HEK293 (cell line): ENCODE measurements around the gene SLC7A6.
A peak's percentile ranks its signal among the peaks of the same experiment; 100 is the strongest.

ENCODE experiments used
- CTCF ChIA-PET: fragments of 350-600 bp; formaldehyde crosslinking; extraction: SDS; loops from one replicate; lab custom pipeline; 2021; ENCODE audit warnings: antibody characterized with exemption; lab: Yijun Ruan, JAX
- POLR2A ChIA-PET: fragments of 300-600 bp; formaldehyde crosslinking; extraction: SDS; loops from one replicate; lab custom pipeline; 2020; ENCODE audit warnings: antibody characterized with exemption, inconsistent platforms; lab: Yijun Ruan, JAX
- H3K27ac ChIP-seq: fragments of 200-500 bp; sonication (Bioruptor generic); 2 replicates; pipeline ENCODE4 v1.5.1; 2014; ENCODE audit warnings: low read depth, low read length, control low read depth, inconsistent platforms; ENCODE audit errors: extremely low read depth
- H3K36me3 ChIP-seq, 2 experiments: fragments of 200-500 bp in 1 of 2; sonication (Bioruptor generic) in 1 of 2; 1 replicate in 1 of 2; 2 replicates in 1 of 2; pipeline ENCODE4 v1.5.1; 2014 to 2017; ENCODE audit warnings: inconsistent platforms in 2 of 2, low read length in 2 of 2; ENCODE audit not compliant: control insufficient read depth in 2 of 2, insufficient read depth in 1 of 2
- H3K4me1 ChIP-seq: fragments of 200-500 bp; sonication (Bioruptor generic); 2 replicates; pipeline ENCODE4 v1.5.1; 2014; ENCODE audit warnings: mild to moderate bottlenecking, low read length, inconsistent platforms; ENCODE audit not compliant: control insufficient read depth, insufficient read depth
- H3K4me3 ChIP-seq: 2 replicates; pipeline ENCODE4 v1.5.1; 2011; ENCODE audit warnings: low read depth, mild to moderate bottlenecking, control low read depth, low read length, moderate library complexity
- H3K9me3 ChIP-seq: fragments of 200-500 bp; sonication (Bioruptor generic); 2 replicates; pipeline ENCODE4 v1.5.1; 2014; ENCODE audit warnings: low read depth, low read length, inconsistent platforms; ENCODE audit not compliant: control insufficient read depth, insufficient read depth
- GLIS1 ChIP-seq: fragments of 450-650 bp; formaldehyde crosslinking; IDR thresholded peaks from 2 replicates; pipeline ENCODE4 v1.5.1; 2016; ENCODE audit warnings: missing biosample characterization, missing genetic modification characterization
- KLF1 ChIP-seq: fragments of 450-650 bp; formaldehyde crosslinking; IDR thresholded peaks from 2 replicates; pipeline ENCODE4 v1.5.1; 2016; ENCODE audit warnings: missing biosample characterization, missing genetic modification characterization
- KLF16 ChIP-seq: fragments of 450-650 bp; formaldehyde crosslinking; IDR thresholded peaks from 2 replicates; pipeline ENCODE4 v1.5.1; 2017; ENCODE audit warnings: missing biosample characterization, missing genetic modification characterization
- MEIS1 ChIP-seq: sonication (generic); formaldehyde crosslinking; IDR thresholded peaks from 2 replicates; pipeline ENCODE4 v1.8.1; 2022; ENCODE audit warnings: missing genetic modification reagents, mild to moderate bottlenecking, borderline replicate concordance
- ZNF121 ChIP-seq: fragments of 450-650 bp; formaldehyde crosslinking; IDR thresholded peaks from 2 replicates; pipeline ENCODE4 v1.5.1; 2016; ENCODE audit warnings: missing biosample characterization, missing genetic modification characterization
- ZNF132 ChIP-seq: fragments of 450-650 bp; formaldehyde crosslinking; IDR thresholded peaks from 2 replicates; pipeline ENCODE4 v1.5.1; 2017; ENCODE audit warnings: missing biosample characterization, missing genetic modification characterization, borderline replicate concordance
- ZNF133 ChIP-seq: fragments of 450-650 bp; formaldehyde crosslinking; IDR thresholded peaks from 2 replicates; pipeline ENCODE4 v1.5.1; 2016; ENCODE audit warnings: missing biosample characterization, missing genetic modification characterization
- ZNF211 ChIP-seq: fragments of 450-650 bp; formaldehyde crosslinking; IDR thresholded peaks from 2 replicates; pipeline ENCODE4 v1.5.1; 2016; ENCODE audit warnings: low read depth, missing biosample characterization, missing genetic modification characterization
- ZNF274 ChIP-seq, 2 experiments: fragments of 200-500 bp in 1 of 2; fragments of 450-650 bp in 1 of 2; sonication (Bioruptor generic) in 1 of 2; formaldehyde crosslinking in 1 of 2; IDR thresholded peaks; 2 replicates each; pipeline versions ENCODE4 v1.5.1 to v1.6.1; 2014 to 2016; ENCODE audit warnings: borderline replicate concordance in 1 of 2, inconsistent platforms in 1 of 2, low read length in 1 of 2, missing biosample characterization in 1 of 2, missing genetic modification characterization in 1 of 2
- ZNF311 ChIP-seq: fragments of 450-650 bp; formaldehyde crosslinking; IDR thresholded peaks from 2 replicates; pipeline ENCODE4 v1.5.1; 2017; ENCODE audit warnings: missing biosample characterization, missing genetic modification characterization, borderline replicate concordance
- ZNF48 ChIP-seq: fragments of 450-650 bp; formaldehyde crosslinking; IDR thresholded peaks from 2 replicates; pipeline ENCODE4 v1.5.1; 2016; ENCODE audit warnings: missing biosample characterization, missing genetic modification characterization
- ZNF501 ChIP-seq: fragments of 450-650 bp; formaldehyde crosslinking; IDR thresholded peaks from 2 replicates; pipeline ENCODE4 v1.5.1; 2016; ENCODE audit warnings: missing biosample characterization, missing genetic modification characterization
- ZNF530 ChIP-seq: fragments of 450-650 bp; formaldehyde crosslinking; IDR thresholded peaks from 2 replicates; pipeline ENCODE4 v1.5.1; 2016; ENCODE audit warnings: low read depth, missing biosample characterization, missing genetic modification characterization
- ZNF549 ChIP-seq: fragments of 450-650 bp; IDR thresholded peaks from 2 replicates; pipeline ENCODE4 v1.5.1; 2018; ENCODE audit warnings: missing biosample characterization, missing genetic modification characterization, mild to moderate bottlenecking, inconsistent platforms, moderate library complexity
- ZNF596 ChIP-seq: fragments of 450-650 bp; IDR thresholded peaks from 2 replicates; pipeline ENCODE4 v1.5.0; 2018; ENCODE audit warnings: missing biosample characterization, mild to moderate bottlenecking, missing genetic modification characterization, moderate library complexity
- TF ChIP-seq, protein P1 (sequence below): fragments of 450-650 bp; formaldehyde crosslinking; IDR thresholded peaks from 2 replicates; pipeline ENCODE4 v1.5.1; 2016; ENCODE audit warnings: missing biosample characterization, missing genetic modification characterization
- TF ChIP-seq, protein P2 (sequence below): fragments of 450-650 bp; formaldehyde crosslinking; IDR thresholded peaks from 2 replicates; pipeline ENCODE4 v1.5.0; 2017; ENCODE audit warnings: missing biosample characterization, missing genetic modification characterization, borderline replicate concordance
- TF ChIP-seq, protein P3 (sequence below): fragments of 450-650 bp; formaldehyde crosslinking; IDR thresholded peaks from 2 replicates; pipeline ENCODE4 v1.5.1; 2017; ENCODE audit warnings: missing biosample characterization, mild to moderate bottlenecking, missing genetic modification characterization, moderate library complexity
- TF ChIP-seq, protein P4 (sequence below): fragments of 450-650 bp; formaldehyde crosslinking; optimal IDR thresholded peaks from 2 replicates; pipeline ENCODE3; 2016; ENCODE audit warnings: missing biosample characterization, mild to moderate bottlenecking, missing genetic modification characterization
- TF ChIP-seq, protein P5 (sequence below): fragments of 450-650 bp; formaldehyde crosslinking; IDR thresholded peaks from 2 replicates; pipeline ENCODE4 v1.5.1; 2016; ENCODE audit warnings: missing biosample characterization, missing genetic modification characterization

The SLC7A6 gene

DNA sequence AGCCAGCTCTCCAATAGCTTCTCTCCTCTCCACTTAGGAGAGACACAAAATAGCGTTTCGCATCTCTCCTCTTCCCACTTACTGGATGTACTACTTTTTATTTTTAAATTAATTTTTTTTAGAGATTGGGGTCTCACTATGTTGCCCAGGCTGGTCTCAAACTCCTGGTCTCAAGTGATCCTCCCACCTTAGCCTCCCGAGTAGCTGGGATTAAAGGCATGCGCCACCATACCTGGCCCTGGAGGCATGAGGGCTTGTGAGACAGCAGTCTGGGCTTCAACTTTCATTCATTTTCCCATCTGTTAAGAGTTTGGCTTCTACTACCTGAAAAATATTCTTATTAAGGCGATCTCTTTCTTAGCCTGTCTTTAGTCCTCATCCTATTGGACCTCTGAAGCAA is 28.1 kb downstream of the SLC7A6 start:
- Histone ChIP-seq H3K4me3 (no peak overlapping the region), H3K36me3 (peaks cover 18 to 77% of the 10 kb centered on the region in 2 experiments; a peak in 2 of 3 replicates), H3K4me1 (no peaks in the 10 kb centered on the region), H3K9me3 (no peaks in the 10 kb centered on the region), H3K27ac (no peak overlapping the region)
- POLR2A ChIA-PET = interaction anchor here (0.7 kb wide), 1 partner anchor 18 kb away, joined by 3 read pairs; the partner anchor contains the start of genes PRMT7 and SLC7A6OS
- CTCF ChIA-PET = interaction anchor here (0.7 to 8.6 kb wide), 2 partner anchors 30 to 72 kb away, joined by 3 to 65 read pairs; partner anchors contain the start of gene SLC7A6
- TF ChIP-seq ZNF121 (tag by site-specific recombination) = peak; percentile 67; the same call in 1 of the 2 replicates
- TF ChIP-seq ZNF274 (IDR thresholded peaks at IDR 0.05; ENCODE audit: low read length) = no peak
- no peak for TF ChIP-seq ZNF274 (tag by site-specific recombination; IDR thresholded peaks at IDR 0.05; ENCODE audit: borderline replicate concordance)

DNA sequence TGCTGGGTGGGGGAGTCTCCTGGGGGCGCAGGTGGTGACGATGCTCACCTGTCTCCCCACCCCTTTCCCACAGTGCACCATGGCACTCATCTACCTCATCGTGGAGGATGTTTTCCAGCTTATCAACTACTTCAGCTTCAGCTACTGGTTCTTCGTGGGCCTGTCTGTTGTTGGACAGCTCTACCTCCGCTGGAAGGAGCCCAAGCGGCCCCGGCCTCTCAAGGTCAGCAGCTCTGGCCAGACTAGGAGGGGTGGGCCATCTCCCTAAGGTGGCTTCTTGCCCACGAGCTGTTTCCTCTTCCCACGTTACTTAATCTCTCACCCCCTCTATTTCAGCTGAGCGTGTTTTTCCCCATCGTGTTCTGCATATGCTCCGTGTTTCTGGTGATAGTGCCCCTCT is 32.0 kb downstream of the SLC7A6 start:
- POLR2A ChIA-PET = interaction anchor here (3.6 kb wide), 1 partner anchor 14 kb away, joined by 16 read pairs; the partner anchor contains the start of genes PRMT7 and SLC7A6OS
- H3K9me3 ChIP-seq = no peaks in the 10 kb centered on the region
- no peak overlapping the region for H3K4me3 ChIP-seq
- H3K4me1 ChIP-seq = no peaks in the 10 kb centered on the region
- CTCF ChIA-PET = interaction anchor here (1.3 to 8.6 kb wide), 2 partner anchors 10 to 34 kb away, joined by 3 to 65 read pairs; partner anchors contain the start of gene SLC7A6
- TF ChIP-seq KLF16 (tag by site-specific recombination) = no peak
- TF ChIP-seq GLIS1 (tag by site-specific recombination) = no peak
- TF ChIP-seq, protein P1, sequence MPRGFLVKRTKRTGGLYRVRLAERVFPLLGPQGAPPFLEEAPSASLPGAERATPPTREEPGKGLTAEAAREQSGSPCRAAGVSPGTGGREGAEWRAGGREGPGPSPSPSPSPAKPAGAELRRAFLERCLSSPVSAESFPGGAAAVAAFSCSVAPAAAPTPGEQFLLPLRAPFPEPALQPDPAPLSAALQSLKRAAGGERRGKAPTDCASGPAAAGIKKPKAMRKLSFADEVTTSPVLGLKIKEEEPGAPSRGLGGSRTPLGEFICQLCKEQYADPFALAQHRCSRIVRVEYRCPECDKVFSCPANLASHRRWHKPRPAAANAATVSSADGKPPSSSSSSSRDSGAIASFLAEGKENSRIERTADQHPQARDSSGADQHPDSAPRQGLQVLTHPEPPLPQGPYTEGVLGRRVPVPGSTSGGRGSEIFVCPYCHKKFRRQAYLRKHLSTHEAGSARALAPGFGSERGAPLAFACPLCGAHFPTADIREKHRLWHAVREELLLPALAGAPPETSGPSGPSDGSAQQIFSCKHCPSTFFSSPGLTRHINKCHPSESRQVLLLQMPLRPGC = no peak
- no peak for TF ChIP-seq ZNF311
- no peak for TF ChIP-seq ZNF530 (tag by site-specific recombination)
- TF ChIP-seq ZNF132 = no peak
- no peak for TF ChIP-seq ZNF211
- TF ChIP-seq, protein P2, sequence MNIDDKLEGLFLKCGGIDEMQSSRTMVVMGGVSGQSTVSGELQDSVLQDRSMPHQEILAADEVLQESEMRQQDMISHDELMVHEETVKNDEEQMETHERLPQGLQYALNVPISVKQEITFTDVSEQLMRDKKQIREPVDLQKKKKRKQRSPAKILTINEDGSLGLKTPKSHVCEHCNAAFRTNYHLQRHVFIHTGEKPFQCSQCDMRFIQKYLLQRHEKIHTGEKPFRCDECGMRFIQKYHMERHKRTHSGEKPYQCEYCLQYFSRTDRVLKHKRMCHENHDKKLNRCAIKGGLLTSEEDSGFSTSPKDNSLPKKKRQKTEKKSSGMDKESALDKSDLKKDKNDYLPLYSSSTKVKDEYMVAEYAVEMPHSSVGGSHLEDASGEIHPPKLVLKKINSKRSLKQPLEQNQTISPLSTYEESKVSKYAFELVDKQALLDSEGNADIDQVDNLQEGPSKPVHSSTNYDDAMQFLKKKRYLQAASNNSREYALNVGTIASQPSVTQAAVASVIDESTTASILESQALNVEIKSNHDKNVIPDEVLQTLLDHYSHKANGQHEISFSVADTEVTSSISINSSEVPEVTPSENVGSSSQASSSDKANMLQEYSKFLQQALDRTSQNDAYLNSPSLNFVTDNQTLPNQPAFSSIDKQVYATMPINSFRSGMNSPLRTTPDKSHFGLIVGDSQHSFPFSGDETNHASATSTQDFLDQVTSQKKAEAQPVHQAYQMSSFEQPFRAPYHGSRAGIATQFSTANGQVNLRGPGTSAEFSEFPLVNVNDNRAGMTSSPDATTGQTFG (tag by site-specific recombination) = no peak
- TF ChIP-seq, protein P3, sequence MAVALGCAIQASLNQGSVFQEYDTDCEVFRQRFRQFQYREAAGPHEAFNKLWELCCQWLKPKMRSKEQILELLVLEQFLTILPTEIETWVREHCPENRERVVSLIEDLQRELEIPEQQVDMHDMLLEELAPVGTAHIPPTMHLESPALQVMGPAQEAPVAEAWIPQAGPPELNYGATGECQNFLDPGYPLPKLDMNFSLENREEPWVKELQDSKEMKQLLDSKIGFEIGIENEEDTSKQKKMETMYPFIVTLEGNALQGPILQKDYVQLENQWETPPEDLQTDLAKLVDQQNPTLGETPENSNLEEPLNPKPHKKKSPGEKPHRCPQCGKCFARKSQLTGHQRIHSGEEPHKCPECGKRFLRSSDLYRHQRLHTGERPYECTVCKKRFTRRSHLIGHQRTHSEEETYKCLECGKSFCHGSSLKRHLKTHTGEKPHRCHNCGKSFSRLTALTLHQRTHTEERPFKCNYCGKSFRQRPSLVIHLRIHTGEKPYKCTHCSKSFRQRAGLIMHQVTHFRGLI = no peak
- TF ChIP-seq ZNF501 (tag by site-specific recombination) = no peak
- no peak for TF ChIP-seq ZNF133 (tag by site-specific recombination)
- TF ChIP-seq, protein P4, sequence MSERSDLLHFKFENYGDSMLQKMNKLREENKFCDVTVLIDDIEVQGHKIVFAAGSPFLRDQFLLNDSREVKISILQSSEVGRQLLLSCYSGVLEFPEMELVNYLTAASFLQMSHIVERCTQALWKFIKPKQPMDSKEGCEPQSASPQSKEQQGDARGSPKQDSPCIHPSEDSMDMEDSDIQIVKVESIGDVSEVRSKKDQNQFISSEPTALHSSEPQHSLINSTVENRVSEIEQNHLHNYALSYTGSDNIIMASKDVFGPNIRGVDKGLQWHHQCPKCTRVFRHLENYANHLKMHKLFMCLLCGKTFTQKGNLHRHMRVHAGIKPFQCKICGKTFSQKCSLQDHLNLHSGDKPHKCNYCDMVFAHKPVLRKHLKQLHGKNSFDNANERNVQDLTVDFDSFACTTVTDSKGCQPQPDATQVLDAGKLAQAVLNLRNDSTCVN (tag by site-specific recombination) = no peak
- no peak for TF ChIP-seq ZNF549 (tag by site-specific recombination)
- no peak for TF ChIP-seq KLF1
- no peak for TF ChIP-seq ZNF48 (tag by site-specific recombination)
- TF ChIP-seq ZNF596 (tag by site-specific recombination) = no peak
- TF ChIP-seq MEIS1 (CRISPR knock-in tag) = no peak
- TF ChIP-seq, protein P5, sequence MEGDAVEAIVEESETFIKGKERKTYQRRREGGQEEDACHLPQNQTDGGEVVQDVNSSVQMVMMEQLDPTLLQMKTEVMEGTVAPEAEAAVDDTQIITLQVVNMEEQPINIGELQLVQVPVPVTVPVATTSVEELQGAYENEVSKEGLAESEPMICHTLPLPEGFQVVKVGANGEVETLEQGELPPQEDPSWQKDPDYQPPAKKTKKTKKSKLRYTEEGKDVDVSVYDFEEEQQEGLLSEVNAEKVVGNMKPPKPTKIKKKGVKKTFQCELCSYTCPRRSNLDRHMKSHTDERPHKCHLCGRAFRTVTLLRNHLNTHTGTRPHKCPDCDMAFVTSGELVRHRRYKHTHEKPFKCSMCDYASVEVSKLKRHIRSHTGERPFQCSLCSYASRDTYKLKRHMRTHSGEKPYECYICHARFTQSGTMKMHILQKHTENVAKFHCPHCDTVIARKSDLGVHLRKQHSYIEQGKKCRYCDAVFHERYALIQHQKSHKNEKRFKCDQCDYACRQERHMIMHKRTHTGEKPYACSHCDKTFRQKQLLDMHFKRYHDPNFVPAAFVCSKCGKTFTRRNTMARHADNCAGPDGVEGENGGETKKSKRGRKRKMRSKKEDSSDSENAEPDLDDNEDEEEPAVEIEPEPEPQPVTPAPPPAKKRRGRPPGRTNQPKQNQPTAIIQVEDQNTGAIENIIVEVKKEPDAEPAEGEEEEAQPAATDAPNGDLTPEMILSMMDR = no peak
- H3K36me3 ChIP-seq = peaks cover 24 to 91% of the 10 kb centered on the region in 2 experiments
- no peak overlapping the region for H3K27ac ChIP-seq
